ENCODE results near the gene RPS29. TPM values are rescaled to one million over a fixed set of nuclear protein-coding genes. Genes with fewer than 3 reads are reported as not detected.

Gene RPS29
- polyA plus RNA-seq, 1 donor from 2014 or later = 6,695 TPM

DNA sequence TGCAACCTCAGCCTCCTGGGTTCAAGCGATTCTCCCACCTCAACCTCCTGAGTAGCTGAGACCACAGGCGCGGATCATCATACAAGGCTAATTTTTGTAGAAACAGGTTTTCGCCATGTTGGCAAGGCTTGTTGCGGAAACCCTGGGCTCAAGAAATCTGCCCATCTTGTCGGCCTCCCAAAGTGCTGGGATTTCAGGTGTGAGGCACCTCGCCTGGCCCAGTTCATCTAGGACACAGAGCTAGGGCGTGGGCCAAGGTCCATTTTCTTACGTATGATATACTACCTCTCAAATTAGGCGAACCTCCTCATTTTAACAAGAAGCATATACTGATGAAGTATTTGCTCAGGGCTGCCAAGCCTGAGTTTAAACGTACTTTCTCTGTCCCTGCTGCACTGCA lies 2.1 kb downstream of the RPS29 start:
- no peak overlapping the region for H3K27ac ChIP-seq (ENCODE audit: low read length)
- H3K9me3 ChIP-seq (ENCODE audit: low read length) = no peaks in the 10 kb centered on the region
- no peak overlapping the region for H2AFZ ChIP-seq (ENCODE audit: low read depth, low read length)
- peak overlapping the region; percentile 63 for H3K4me2 ChIP-seq (ENCODE audit: low read length)
- no peaks in the 10 kb centered on the region for H3K27me3 ChIP-seq (ENCODE audit: insufficient read depth, low read depth, low read length)
- H3K36me3 ChIP-seq (ENCODE audit: insufficient read depth, low read length) = no peaks in the 10 kb centered on the region
- H3K9ac ChIP-seq (ENCODE audit: low read length) = no peak overlapping the region
- no peaks in the 10 kb centered on the region for H4K20me1 ChIP-seq (ENCODE audit: insufficient read depth)
- TF ChIP-seq TAF1 (IDR thresholded peaks at IDR 0.05; ENCODE audit: low read depth) (no peak), EZH2 (IDR thresholded peaks at IDR 0.05; ENCODE audit: borderline replicate concordance, insufficient read depth, low read length, poor library complexity, severe bottlenecking) (no peak)
- peaks cover 54% of the 10 kb centered on the region for H3K79me2 ChIP-seq (replicated peaks; ENCODE audit: insufficient read depth, low read length)
- no peaks in the 10 kb centered on the region for H3F3A ChIP-seq (ENCODE audit: insufficient read depth, low read length, poor library complexity, severe bottlenecking)
- H3K9me2 ChIP-seq (ENCODE audit: insufficient read depth, low read length) = no peaks in the 10 kb centered on the region
- peak overlapping the region; percentile 71 for H3K4me3 ChIP-seq (ENCODE audit: low read length)

DNA sequence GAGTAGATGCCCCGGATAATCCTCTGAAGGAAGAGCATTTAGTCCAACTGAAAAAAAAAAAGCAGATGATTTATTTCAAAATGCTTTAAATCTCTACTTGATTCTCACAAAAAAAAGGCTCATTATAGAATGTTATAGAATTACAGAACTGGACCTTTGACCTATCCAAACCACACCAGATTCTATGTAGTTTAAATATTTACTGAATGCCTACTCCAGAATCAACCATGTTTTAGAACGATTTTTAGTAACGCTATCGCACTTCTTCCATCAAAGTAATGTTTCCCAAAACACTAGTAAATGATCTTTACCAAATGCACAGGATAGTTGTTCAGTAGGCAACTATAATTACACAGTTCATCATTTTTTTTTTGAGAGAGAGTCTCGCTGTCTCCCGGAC lies 2.6 kb downstream of the RPS29 start:
- no peak overlapping the region for H3K9ac ChIP-seq (ENCODE audit: low read length)
- peaks cover 57% of the 10 kb centered on the region for H3K79me2 ChIP-seq (replicated peaks; ENCODE audit: insufficient read depth, low read length)

More for the DNA sequence above, 2.6 kb downstream of the RPS29 start:
- no peak overlapping the region for H2AFZ ChIP-seq (ENCODE audit: low read depth, low read length)
- no peaks in the 10 kb centered on the region for H3F3A ChIP-seq (ENCODE audit: insufficient read depth, low read length, poor library complexity, severe bottlenecking)
- H3K9me3 ChIP-seq (ENCODE audit: low read length) = no peaks in the 10 kb centered on the region
- no peak overlapping the region for H3K27ac ChIP-seq (ENCODE audit: low read length)
- TF ChIP-seq RAD21 (conservative IDR thresholded peaks at IDR 0.05) (no peak), SMC3 (conservative IDR thresholded peaks at IDR 0.05; ENCODE audit: poor library complexity) (no peak), EP300 (conservative IDR thresholded peaks at IDR 0.05; ENCODE audit: poor library complexity, severe bottlenecking) (no peak), POLR2AphosphoS5 (IDR thresholded peaks at IDR 0.05) (no peak), EZH2 (IDR thresholded peaks at IDR 0.05; ENCODE audit: borderline replicate concordance, insufficient read depth, low read length, poor library complexity, severe bottlenecking) (no peak), TAF1 (IDR thresholded peaks at IDR 0.05; ENCODE audit: low read depth) (no peak), MXI1 (conservative IDR thresholded peaks at IDR 0.05; ENCODE audit: poor library complexity, severe bottlenecking) (no peak)
- TF ChIP-seq, protein P1, sequence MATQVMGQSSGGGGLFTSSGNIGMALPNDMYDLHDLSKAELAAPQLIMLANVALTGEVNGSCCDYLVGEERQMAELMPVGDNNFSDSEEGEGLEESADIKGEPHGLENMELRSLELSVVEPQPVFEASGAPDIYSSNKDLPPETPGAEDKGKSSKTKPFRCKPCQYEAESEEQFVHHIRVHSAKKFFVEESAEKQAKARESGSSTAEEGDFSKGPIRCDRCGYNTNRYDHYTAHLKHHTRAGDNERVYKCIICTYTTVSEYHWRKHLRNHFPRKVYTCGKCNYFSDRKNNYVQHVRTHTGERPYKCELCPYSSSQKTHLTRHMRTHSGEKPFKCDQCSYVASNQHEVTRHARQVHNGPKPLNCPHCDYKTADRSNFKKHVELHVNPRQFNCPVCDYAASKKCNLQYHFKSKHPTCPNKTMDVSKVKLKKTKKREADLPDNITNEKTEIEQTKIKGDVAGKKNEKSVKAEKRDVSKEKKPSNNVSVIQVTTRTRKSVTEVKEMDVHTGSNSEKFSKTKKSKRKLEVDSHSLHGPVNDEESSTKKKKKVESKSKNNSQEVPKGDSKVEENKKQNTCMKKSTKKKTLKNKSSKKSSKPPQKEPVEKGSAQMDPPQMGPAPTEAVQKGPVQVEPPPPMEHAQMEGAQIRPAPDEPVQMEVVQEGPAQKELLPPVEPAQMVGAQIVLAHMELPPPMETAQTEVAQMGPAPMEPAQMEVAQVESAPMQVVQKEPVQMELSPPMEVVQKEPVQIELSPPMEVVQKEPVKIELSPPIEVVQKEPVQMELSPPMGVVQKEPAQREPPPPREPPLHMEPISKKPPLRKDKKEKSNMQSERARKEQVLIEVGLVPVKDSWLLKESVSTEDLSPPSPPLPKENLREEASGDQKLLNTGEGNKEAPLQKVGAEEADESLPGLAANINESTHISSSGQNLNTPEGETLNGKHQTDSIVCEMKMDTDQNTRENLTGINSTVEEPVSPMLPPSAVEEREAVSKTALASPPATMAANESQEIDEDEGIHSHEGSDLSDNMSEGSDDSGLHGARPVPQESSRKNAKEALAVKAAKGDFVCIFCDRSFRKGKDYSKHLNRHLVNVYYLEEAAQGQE (IDR thresholded peaks at IDR 0.05; ENCODE audit: borderline replicate concordance) = no peak
- TF ChIP-seq, protein P2, sequence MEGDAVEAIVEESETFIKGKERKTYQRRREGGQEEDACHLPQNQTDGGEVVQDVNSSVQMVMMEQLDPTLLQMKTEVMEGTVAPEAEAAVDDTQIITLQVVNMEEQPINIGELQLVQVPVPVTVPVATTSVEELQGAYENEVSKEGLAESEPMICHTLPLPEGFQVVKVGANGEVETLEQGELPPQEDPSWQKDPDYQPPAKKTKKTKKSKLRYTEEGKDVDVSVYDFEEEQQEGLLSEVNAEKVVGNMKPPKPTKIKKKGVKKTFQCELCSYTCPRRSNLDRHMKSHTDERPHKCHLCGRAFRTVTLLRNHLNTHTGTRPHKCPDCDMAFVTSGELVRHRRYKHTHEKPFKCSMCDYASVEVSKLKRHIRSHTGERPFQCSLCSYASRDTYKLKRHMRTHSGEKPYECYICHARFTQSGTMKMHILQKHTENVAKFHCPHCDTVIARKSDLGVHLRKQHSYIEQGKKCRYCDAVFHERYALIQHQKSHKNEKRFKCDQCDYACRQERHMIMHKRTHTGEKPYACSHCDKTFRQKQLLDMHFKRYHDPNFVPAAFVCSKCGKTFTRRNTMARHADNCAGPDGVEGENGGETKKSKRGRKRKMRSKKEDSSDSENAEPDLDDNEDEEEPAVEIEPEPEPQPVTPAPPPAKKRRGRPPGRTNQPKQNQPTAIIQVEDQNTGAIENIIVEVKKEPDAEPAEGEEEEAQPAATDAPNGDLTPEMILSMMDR (IDR thresholded peaks at IDR 0.05; ENCODE audit: poor library complexity, severe bottlenecking) = no peak
- no peaks in the 10 kb centered on the region for H3K27me3 ChIP-seq (ENCODE audit: insufficient read depth, low read depth, low read length)
- no peaks in the 10 kb centered on the region for H3K9me2 ChIP-seq (ENCODE audit: insufficient read depth, low read length)
- no peak overlapping the region for H3K4me2 ChIP-seq (ENCODE audit: low read length)
- H4K20me1 ChIP-seq (ENCODE audit: insufficient read depth) = no peaks in the 10 kb centered on the region
- no peaks in the 10 kb centered on the region for H3K36me3 ChIP-seq (ENCODE audit: insufficient read depth, low read length)
- H3K4me3 ChIP-seq (ENCODE audit: low read length) = peak overlapping the region; percentile 71
